ENCODE measurements around the gene CHRNA3. TPM values are rescaled to one million over a fixed set of nuclear protein-coding genes. Genes with fewer than 3 reads are reported as not detected.
A peak's percentile ranks its signal among the peaks of the same experiment; 100 is the strongest.

Gene CHRNA3
- total RNA-seq, 2 donors from 2014 or later = 0.23 to 0.97 TPM

GRCh38 chr15:78638658-78639314 is 18.0 kb upstream of the CHRNA3 start:
- no peak for TF ChIP-seq POLR2AphosphoS5 (IDR thresholded peaks at IDR 0.05)
- peak in 3 of 4 experiments; percentile 31 to 51 (median 36) for TF ChIP-seq CTCF (IDR thresholded peaks at IDR 0.05)
- Histone ChIP-seq H3K27me3 (replicated peaks; ENCODE audit: insufficient read depth) (no peaks in the 10 kb centered on the region), H3K4me3 (no peak overlapping the region), H3K27ac (no peak overlapping the region), H3K36me3 (no peaks in the 10 kb centered on the region), H3K4me1 (replicated peaks) (no peaks in the 10 kb centered on the region), H3K9me3 (no peaks in the 10 kb centered on the region)
- peak; percentile 16 for DNase-seq (ENCODE audit: low spot score)
- 43% methylated on average over 4 of the region's 4 CpGs for WGBS
- intact Hi-C loops (cut with DNase I) = no loop called here

GRCh38 chr15:78637776-78638435 is 17.1 kb upstream of the CHRNA3 start:
- Histone ChIP-seq H3K27ac (no peak overlapping the region), H3K4me1 (replicated peaks) (no peaks in the 10 kb centered on the region), H3K9me3 (no peaks in the 10 kb centered on the region), H3K36me3 (no peaks in the 10 kb centered on the region), H3K4me3 (no peak overlapping the region), H3K27me3 (replicated peaks; ENCODE audit: insufficient read depth) (no peaks in the 10 kb centered on the region)
- TF ChIP-seq POLR2A (IDR thresholded peaks at IDR 0.05) (no peak), CTCF (IDR thresholded peaks at IDR 0.05) (no peak), POLR2AphosphoS5 (IDR thresholded peaks at IDR 0.05) (no peak)
- intact Hi-C loops (cut with DNase I) = no loop called here
- no peak for DNase-seq (ENCODE audit: low spot score)
- 85% methylated on average over 3 of the region's 4 CpGs for WGBS

DNA sequence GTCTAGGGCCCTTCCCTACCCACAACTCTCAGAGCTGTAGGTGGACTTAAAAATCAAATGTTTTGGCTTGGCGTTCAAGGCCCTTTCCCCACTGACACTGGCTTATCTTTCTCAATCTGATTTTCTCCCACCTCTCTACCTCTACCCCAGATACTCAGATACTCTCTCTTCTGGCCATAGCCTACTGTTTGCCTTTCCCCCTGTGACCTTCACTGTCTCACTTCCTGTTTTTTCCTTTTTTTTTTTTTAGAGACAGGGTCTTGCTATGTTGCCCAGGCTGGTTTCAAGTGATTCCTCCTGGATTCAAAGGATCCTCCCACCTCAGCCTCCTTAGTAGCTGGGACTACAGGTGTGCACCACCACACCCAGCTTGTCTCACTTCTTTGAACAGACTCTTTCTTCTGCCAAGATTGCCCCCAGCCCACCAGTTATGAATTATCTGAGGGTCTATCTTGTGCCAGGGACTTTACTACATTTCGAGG is 15.6 kb upstream of the CHRNA3 start:
- H3K9me3 ChIP-seq = no peaks in the 10 kb centered on the region
- no peak for DNase-seq (ENCODE audit: low spot score)
- H3K36me3 ChIP-seq = no peaks in the 10 kb centered on the region
- intact Hi-C loops (cut with DNase I) = no loop called here
- no peak overlapping the region for H3K4me3 ChIP-seq
- WGBS = 92% methylated on average over 2 of the region's 2 CpGs
- H3K4me1 ChIP-seq (replicated peaks) = no peaks in the 10 kb centered on the region
- no peaks in the 10 kb centered on the region for H3K27me3 ChIP-seq (replicated peaks; ENCODE audit: insufficient read depth)
- no peak overlapping the region for H3K27ac ChIP-seq
- no peak for TF ChIP-seq POLR2AphosphoS5 (IDR thresholded peaks at IDR 0.05)
- TF ChIP-seq POLR2A (IDR thresholded peaks at IDR 0.05) = no peak
- TF ChIP-seq CTCF (IDR thresholded peaks at IDR 0.05) = no peak

DNA sequence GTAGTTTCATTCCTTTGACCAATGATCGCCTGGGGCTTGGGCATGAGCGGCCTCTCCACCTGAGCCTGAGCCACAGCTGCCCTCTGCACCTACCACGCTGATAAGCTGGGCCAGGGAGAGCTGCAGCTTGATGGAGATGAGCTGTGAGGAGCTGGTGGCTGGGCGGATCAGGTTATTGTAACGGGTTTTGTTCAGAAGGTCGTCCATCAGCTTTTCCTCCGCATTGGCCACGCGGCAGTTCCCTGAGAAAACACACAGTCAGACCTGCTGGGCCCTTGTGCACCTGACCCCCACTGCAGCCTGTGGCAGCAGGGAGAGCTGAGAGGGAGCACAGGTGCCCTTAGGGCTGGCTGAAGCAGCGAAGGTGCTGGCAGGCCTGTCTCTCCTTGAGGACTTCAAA is 14.6 kb upstream of the CHRNA3 start:
- Histone ChIP-seq H3K4me3 (no peak overlapping the region), H3K9me3 (no peaks in the 10 kb centered on the region), H3K27me3 (replicated peaks; ENCODE audit: insufficient read depth) (no peaks in the 10 kb centered on the region), H3K36me3 (no peaks in the 10 kb centered on the region), H3K4me1 (replicated peaks) (no peaks in the 10 kb centered on the region), H3K27ac (no peak overlapping the region)
- WGBS = 92% methylated on average over 10 of the region's 10 CpGs
- DNase-seq (ENCODE audit: low spot score) = no peak
- intact Hi-C loops (cut with DNase I) = no loop called here
- TF ChIP-seq POLR2A (IDR thresholded peaks at IDR 0.05) (no peak), CTCF (IDR thresholded peaks at IDR 0.05) (no peak), POLR2AphosphoS5 (IDR thresholded peaks at IDR 0.05) (no peak)

Measured in prostate gland (tissue), 2 donors.